ENCODE measurements around the gene CPNE4. TPM values are rescaled to one million over a fixed set of nuclear protein-coding genes. Genes with fewer than 3 reads are reported as not detected.

The CPNE4 gene
- polyA plus RNA-seq, 3 donors: 0.34 to 0.82 (median 0.62) TPM

GRCh38 chr3:131602011-131602779 lies 432.6 kb downstream of the CPNE4 start:
- peak; percentile 83 for DNase-seq

- no peak for DNase-seq
Observed at GRCh38 chr3:131597816-131598215, 437.0 kb downstream of the CPNE4 start.

- DNase-seq: no peak
Observed at GRCh38 chr3:131596884-131597283, 437.9 kb downstream of the CPNE4 start.

- peak; percentile 16 for DNase-seq
Observed at GRCh38 chr3:131591394-131592014, 443.3 kb downstream of the CPNE4 start.

GRCh38 chr3:131586277-131586676 lies 448.5 kb downstream of the CPNE4 start:
- DNase-seq: no peak

GRCh38 chr3:131582438-131582837 lies 452.4 kb downstream of the CPNE4 start:
- DNase-seq: no peak

- DNase-seq: no peak
Observed at GRCh38 chr3:131568460-131568859, 466.4 kb downstream of the CPNE4 start.

- DNase-seq: no peak
Observed at GRCh38 chr3:131564812-131565211, 470.0 kb downstream of the CPNE4 start.

GRCh38 chr3:131561511-131561910 lies 473.3 kb downstream of the CPNE4 start:
- DNase-seq: peak; percentile 14

- DNase-seq: no peak
Observed at GRCh38 chr3:131560795-131561194, 474.0 kb downstream of the CPNE4 start.

- DNase-seq: no peak
Observed at GRCh38 chr3:131555456-131555855, 479.4 kb downstream of the CPNE4 start.

- DNase-seq: no peak
Observed at GRCh38 chr3:131553495-131554247, 481.1 kb downstream of the CPNE4 start.

- no peak for DNase-seq
Observed at GRCh38 chr3:131551761-131552160, 483.1 kb downstream of the CPNE4 start.

- no peak for DNase-seq
Observed at GRCh38 chr3:131550562-131551465, 484.0 kb downstream of the CPNE4 start.

GRCh38 chr3:131549340-131549739 lies 485.5 kb downstream of the CPNE4 start:
- DNase-seq: no peak

GRCh38 chr3:131547585-131547984 lies 487.2 kb downstream of the CPNE4 start:
- DNase-seq: no peak

- DNase-seq: no peak
Observed at GRCh38 chr3:131546441-131546840, 488.4 kb downstream of the CPNE4 start.

GRCh38 chr3:131544557-131544956 lies 490.3 kb downstream of the CPNE4 start:
- no peak for DNase-seq

- DNase-seq: no peak
Observed at GRCh38 chr3:131543714-131544113, 491.1 kb downstream of the CPNE4 start.

- no peak for DNase-seq
Observed at GRCh38 chr3:131541288-131541687, 493.5 kb downstream of the CPNE4 start.

GRCh38 chr3:131540821-131541220 lies 494.0 kb downstream of the CPNE4 start:
- no peak for DNase-seq

GRCh38 chr3:131540143-131540542 lies 494.7 kb downstream of the CPNE4 start:
- peak; percentile 35 for DNase-seq

All from renal pelvis (tissue), 4 donors.